ENCODE data around the gene TMEM184B.
A peak's percentile ranks its signal among the peaks of the same experiment; 100 is the strongest.

DNA sequence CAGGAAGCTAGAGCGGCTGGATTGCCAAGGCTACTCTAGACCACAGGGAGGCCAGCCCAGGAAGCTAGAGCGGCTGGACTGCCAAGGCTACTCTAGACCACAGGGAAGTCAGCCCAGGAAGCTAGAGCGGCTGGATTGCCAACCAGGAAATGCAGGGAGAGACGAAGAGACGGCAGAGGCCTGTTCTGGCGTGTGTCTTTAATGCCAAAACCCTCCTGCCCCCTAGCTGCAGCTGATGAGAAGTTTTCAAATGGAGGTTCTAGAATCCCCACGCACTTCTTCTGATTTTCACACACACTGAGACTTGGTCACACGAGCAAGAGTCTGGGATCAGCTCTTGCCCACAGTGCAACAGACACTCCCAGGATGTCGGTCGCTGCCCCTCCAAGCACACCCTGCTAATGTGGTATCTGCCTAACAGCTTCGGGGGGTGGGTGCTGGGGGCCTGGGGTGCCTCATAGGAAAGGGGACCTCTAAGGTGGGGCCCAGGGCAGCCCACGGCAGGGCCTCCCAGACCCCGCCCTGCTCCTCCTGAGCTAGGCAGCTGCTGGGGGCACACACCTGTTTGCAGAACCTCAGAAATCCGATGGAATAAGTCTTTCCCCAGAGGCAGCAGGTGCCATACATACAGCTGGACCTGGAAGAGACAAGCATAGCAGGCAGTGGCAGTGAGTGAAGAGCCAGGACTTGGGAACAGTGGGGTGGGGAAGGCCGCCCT, 42.5 kb downstream of the TMEM184B start:
- TF ChIP-seq CTCF (IDR thresholded peaks at IDR 0.05) = peak in 4 of 6 experiments; percentile 31 to 76 (median 73)
- TF ChIP-seq POLR2A (IDR thresholded peaks at IDR 0.05) = no peak
